HepG2 (cell line): ENCODE measurements around the gene PMVK. TPM values are rescaled to one million over a fixed set of nuclear protein-coding genes. Genes with fewer than 3 reads are reported as not detected.

Source experiments
- ATAC-seq: fragments of 200-7000 bp; cut with Tn5 transposase; 3 replicates; pipeline ENCODE4 v1.9.1; 2020; ENCODE audit warnings: mild to moderate bottlenecking, moderate library complexity
- BruUV-seq: library from RNA; stranded (reverse); fragments of 400-500 nt; replicated peaks from 2 replicates; lab custom pipeline; 2021; lab: Mats Ljungman, UMichigan
- CTCF ChIA-PET: fragments of 300-600 bp; formaldehyde crosslinking; extraction: SDS; loops from one replicate; lab custom pipeline; 2021; ENCODE audit warnings: low total read pairs, inconsistent platforms, low intra/inter-chr PET ratio; lab: Yijun Ruan, JAX
- POLR2A ChIA-PET: fragments of 350-600 bp; sonication (Branson Sonifier 250); formaldehyde crosslinking; loops from one replicate; lab custom pipeline; 2020; ENCODE audit warnings: antibody characterized with exemption, inconsistent platforms; lab: Yijun Ruan, JAX
- DNase-seq: peaks from one replicate; pipeline ENCODE4 v3.0.0-alpha.2; 2015; ENCODE audit warnings: low spot score
- FAIRE-seq: peaks from 3 replicates; lab custom pipeline; 2011; peaks lifted over from hg19 to GRCh38; lab: Jason Lieb, UNC
- H2AFZ ChIP-seq: one replicate; pipeline ENCODE4 v1.6.1; 2011; ENCODE audit warnings: low read length, inconsistent platforms
- H3K27ac ChIP-seq: fragments of 300-600 bp; 3 replicates; pipeline ENCODE4 v1.8.0; 2011; ENCODE audit warnings: mixed run types, mild to moderate bottlenecking, mixed read lengths, low read length, inconsistent platforms; ENCODE audit not compliant: insufficient read depth; ENCODE audit errors: extremely low read length
- H3K27me3 ChIP-seq, 2 experiments: fragments of 200-600 bp in 1 of 2; 2 replicates in 1 of 2; 3 replicates in 1 of 2; pipeline versions ENCODE4 v1.6.0 to v1.8.0; 2011; ENCODE audit warnings: low read length in 2 of 2, mild to moderate bottlenecking in 2 of 2, moderate library complexity in 2 of 2, inconsistent platforms in 1 of 2; ENCODE audit not compliant: insufficient read depth in 2 of 2, control insufficient read depth in 1 of 2
- H3K36me3 ChIP-seq, 2 experiments: fragments of 200-600 bp in 1 of 2; replicated peaks in 1 of 2; 2 replicates in 1 of 2; 3 replicates in 1 of 2; pipeline versions ENCODE4 v1.5.1 to v1.8.0; 2011; ENCODE audit warnings: low read length in 2 of 2, inconsistent platforms in 1 of 2; ENCODE audit not compliant: insufficient read depth in 2 of 2, control insufficient read depth in 1 of 2
- H3K4me1 ChIP-seq: 2 replicates; pipeline ENCODE4 v1.5.1; 2012; ENCODE audit warnings: low read length, inconsistent platforms; ENCODE audit not compliant: insufficient read depth
- H3K4me2 ChIP-seq: 2 replicates; pipeline ENCODE4 v1.6.0; 2011; ENCODE audit warnings: low read depth, low read length, inconsistent platforms
- H3K4me3 ChIP-seq, 3 experiments: fragments of 200-600 bp in 1 of 3; sonication (generic), shearing (Covaris generic) in 1 of 3; replicated peaks in 1 of 3; 2 replicates each; pipeline ENCODE4 v1.5.1; 2011 to 2016; ENCODE audit warnings: low read length in 3 of 3, inconsistent platforms in 2 of 3, low read depth in 2 of 3, mild to moderate bottlenecking in 2 of 3, control low read depth in 1 of 3, mixed read lengths in 1 of 3; ENCODE audit not compliant: insufficient read depth in 1 of 3
- H3K79me2 ChIP-seq: one replicate; pipeline ENCODE4 v1.6.1; 2011; ENCODE audit warnings: low read length, inconsistent platforms; ENCODE audit not compliant: insufficient read depth
- H3K9ac ChIP-seq: 2 replicates; pipeline ENCODE4 v1.6.0; 2011; ENCODE audit warnings: mild to moderate bottlenecking, low read depth, low read length, inconsistent platforms; ENCODE audit not compliant: insufficient read depth
- H3K9me3 ChIP-seq: 2 replicates; pipeline ENCODE4 v1.5.1; 2012; ENCODE audit warnings: mild to moderate bottlenecking, low read length
- H4K20me1 ChIP-seq: 2 replicates; pipeline ENCODE4 v1.6.0; 2011; ENCODE audit warnings: inconsistent platforms, mild to moderate bottlenecking, low read length, moderate library complexity; ENCODE audit not compliant: insufficient read depth
- ATF1 ChIP-seq: IDR thresholded peaks from 2 replicates; pipeline ENCODE4 v1.6.1; 2016; ENCODE audit warnings: mild to moderate bottlenecking, control low read depth
- ATF5 ChIP-seq: sonication (generic); formaldehyde crosslinking; IDR thresholded peaks from 2 replicates; pipeline ENCODE4 v1.4.0; 2020; ENCODE audit warnings: mild to moderate bottlenecking, low read depth, missing genetic modification reagents
- DMAP1 ChIP-seq: IDR thresholded peaks from 2 replicates; pipeline ENCODE4 v1.6.1; 2016
- DNMT1 ChIP-seq: sonication (generic); formaldehyde crosslinking; IDR thresholded peaks from 2 replicates; pipeline ENCODE4 v1.5.1; 2020; ENCODE audit warnings: mild to moderate bottlenecking, missing genetic modification reagents
- GABPA ChIP-seq, 2 experiments: IDR thresholded peaks; 2 replicates each; pipeline ENCODE4 v1.6.1; 2011 to 2016; ENCODE audit warnings: low read depth in 2 of 2, low read length in 1 of 2, missing biosample characterization in 1 of 2, missing genetic modification characterization in 1 of 2
- MAFG ChIP-seq: sonication (generic); formaldehyde crosslinking; IDR thresholded peaks from 2 replicates; pipeline ENCODE4 v1.5.1; 2020; ENCODE audit warnings: mild to moderate bottlenecking, missing genetic modification reagents
- MEF2D ChIP-seq: sonication (generic); formaldehyde crosslinking; IDR thresholded peaks from 2 replicates; pipeline ENCODE4 v1.5.1; 2020; ENCODE audit warnings: mild to moderate bottlenecking, missing genetic modification reagents
- RFX3 ChIP-seq: IDR thresholded peaks from 2 replicates; pipeline ENCODE4 v1.6.1; 2016; ENCODE audit warnings: missing biosample characterization, missing genetic modification reagents
- RXRA ChIP-seq: sonication (generic); formaldehyde crosslinking; IDR thresholded peaks from 2 replicates; pipeline ENCODE4 v1.5.1; 2020; ENCODE audit warnings: missing genetic modification reagents
- SATB2 ChIP-seq: sonication (generic); formaldehyde crosslinking; IDR thresholded peaks from 2 replicates; pipeline ENCODE4 v1.5.0; 2020; ENCODE audit warnings: missing genetic modification reagents
- ZFP91 ChIP-seq: sonication (generic); formaldehyde crosslinking; IDR thresholded peaks from 2 replicates; pipeline ENCODE4 v1.9.0; 2022; ENCODE audit warnings: missing genetic modification reagents, mild to moderate bottlenecking, borderline replicate concordance
- whole genome bisulfite sequencing: methylation state at CpG from one replicate; pipeline ENCODE4 v1.1.6; 2017; ENCODE audit warnings: low lambda C conversion rate; 5-methylcytosine and 5-hydroxymethylcytosine counted together
- in situ Hi-C: cut with HindIII; loops from 2 replicates; pipeline ENCODE4 v1.10.0; 2017; ENCODE audit warnings: low pct_unique_long_range_greater_than_20kb; ENCODE audit not compliant: extremely low pct_ligation_motif_present
- intact Hi-C: fragments of 100-400 bp; cut with micrococcal nuclease; formaldehyde crosslinking; loops from one replicate; pipeline ENCODE4 v1.10.0; 2022; ENCODE audit not compliant: unreplicated experiment
- polyA plus RNA-seq, 8 experiments: library from polyadenylated mRNA; depleted of rRNA in 3 of 8; stranded (reverse) in 7 of 8; unstranded in 1 of 8; fragments of >200 nt; fragmentation: Illumina TruSeq in 4 of 8; extraction: Trizol in 4 of 8; gene quantifications; 2 replicates each; pipeline versions ENCODE4 v1.2.1 to v1.2.3, GENCODE V29; 2011 to 2016; ENCODE audit warnings: low read depth in 4 of 8, missing spikeins in 1 of 8, mixed read lengths in 1 of 8; ENCODE audit not compliant: insufficient read depth in 1 of 8
- total RNA-seq, 5 experiments: library from RNA; depleted of rRNA; stranded (reverse); fragments of >200 nt; fragmentation: Illumina TruSeq; extraction: Trizol; gene quantifications; 2 replicates each; pipeline ENCODE4 v1.2.3, GENCODE V29; 2016; ENCODE audit warnings: low read depth in 1 of 5

PMVK gene
- total and polyA plus RNA-seq, 2 of the 13 experiments (the other 11 are each of a cell fraction or from before 2014, with no cell fraction given) = 3.9 to 12.6 TPM

- ChIA-PET CTCF (no interaction called here), POLR2A (no interaction called here)
- no peak overlapping the region for H2AFZ ChIP-seq
- peaks cover 23 to 59% of the 10 kb centered on the region in 2 experiments for H3K36me3 ChIP-seq
- no peak for DNase-seq
- H3K4me2 ChIP-seq = no peak overlapping the region
- BruUV-seq = no TSS peak
- no peak overlapping the region for H3K9ac ChIP-seq
- H3K4me1 ChIP-seq = peaks cover 81% of the 10 kb centered on the region
- H4K20me1 ChIP-seq = no peaks in the 10 kb centered on the region
- no peak for ATAC-seq
- in situ Hi-C loops (no loop called here), intact Hi-C loops (no loop called here)
- H3K79me2 ChIP-seq = peaks cover 46% of the 10 kb centered on the region
- no peak overlapping the region for H3K27ac ChIP-seq
- TF ChIP-seq DMAP1 (CRISPR knock-in tag) = no peak
- TF ChIP-seq RFX3 (CRISPR knock-in tag) = no peak
- TF ChIP-seq SATB2 (CRISPR knock-in tag) = no peak
- no peak overlapping the region for H3K4me3 ChIP-seq
- no peaks in the 10 kb centered on the region for H3K9me3 ChIP-seq
- no peaks in the 10 kb centered on the region for H3K27me3 ChIP-seq
- 87% methylated on average over 5 of the region's 5 CpGs for WGBS
- FAIRE-seq = no peak
These were observed 30.9 kb upstream of the PMVK start for GRCh38 chr1:154967331-154967950.

- peaks cover 44% of the 10 kb centered on the region for H3K79me2 ChIP-seq
- peaks cover 23 to 59% of the 10 kb centered on the region in 2 experiments for H3K36me3 ChIP-seq
- intact Hi-C loops (no loop called here), in situ Hi-C loops (no loop called here)
- no peaks in the 10 kb centered on the region; a peak in 1 of 5 replicates for H3K27me3 ChIP-seq
- FAIRE-seq (no peak), ATAC-seq (no peak), DNase-seq (no peak)
- TF ChIP-seq MAFG (CRISPR knock-in tag) = no peak
- no peak for TF ChIP-seq DNMT1 (CRISPR knock-in tag)
- no peak for TF ChIP-seq GABPA (IDR thresholded peaks at IDR 0.05; ENCODE audit: low read depth, low read length)
- no peak for TF ChIP-seq GABPA (CRISPR knock-in tag; IDR thresholded peaks at IDR 0.05; ENCODE audit: low read depth)
- TF ChIP-seq ATF5 = no peak
- TF ChIP-seq ZFP91 (CRISPR knock-in tag) = no peak
- TF ChIP-seq MEF2D (CRISPR knock-in tag) = no peak
- no peak for TF ChIP-seq ATF1
- TF ChIP-seq RXRA = no peak
- no peak overlapping the region for H3K27ac ChIP-seq
- H3K9ac ChIP-seq = no peak overlapping the region
- H4K20me1 ChIP-seq = no peaks in the 10 kb centered on the region
- H3K9me3 ChIP-seq = no peaks in the 10 kb centered on the region
- ChIA-PET POLR2A (interaction anchor here (1.8 to 8.3 kb wide), 2 partner anchors 7 to 30 kb away, joined by 5 to 148 read pairs; partner anchors contain the start of genes CKS1B, PMVK and SHC1), CTCF (no interaction called here)
- H3K4me3 ChIP-seq = no peak overlapping the region
- no TSS peak for BruUV-seq
- H3K4me2 ChIP-seq = no peak overlapping the region
- peaks cover 69% of the 10 kb centered on the region for H3K4me1 ChIP-seq
- 91% methylated on average over 4 of the region's 7 CpGs for WGBS
- no peak overlapping the region for H2AFZ ChIP-seq
These were observed 29.6 kb upstream of the PMVK start for GRCh38 chr1:154966111-154966510.
